GM19193 (cell line): ENCODE data around the gene HMG20B.

Experiments used
- POLR2A ChIP-seq: IDR thresholded peaks from 4 replicates; pipeline ENCODE4 v1.6.1; 2011; ENCODE audit not compliant: insufficient read depth, insufficient read length; ENCODE audit errors: extremely low read depth

Gene HMG20B

GRCh38 chr19:3572855-3573161 lies at the start of gene HMG20B:
HMG20B (plus strand) TSS chr19:3572944; CDS start chr19:3573310, 366 bp downstream.
- TF ChIP-seq POLR2A: no peak

GRCh38 chr19:3523361-3524077 lies 49.2 kb upstream of the HMG20B start:
- TF ChIP-seq POLR2A: no peak

- no peak for TF ChIP-seq POLR2A
Measured at GRCh38 chr19:3524078-3524842, 48.5 kb upstream of the HMG20B start.

- TF ChIP-seq POLR2A: no peak
Measured at GRCh38 chr19:3524904-3525451, 47.8 kb upstream of the HMG20B start.

GRCh38 chr19:3526507-3527237 lies 46.1 kb upstream of the HMG20B start:
- no peak for TF ChIP-seq POLR2A

- no peak for TF ChIP-seq POLR2A
Measured at GRCh38 chr19:3527238-3527910, 45.4 kb upstream of the HMG20B start.

GRCh38 chr19:3528080-3528479 lies 44.7 kb upstream of the HMG20B start:
- no peak for TF ChIP-seq POLR2A

GRCh38 chr19:3528539-3529211 lies 44.1 kb upstream of the HMG20B start:
- TF ChIP-seq POLR2A: no peak

- no peak for TF ChIP-seq POLR2A
Measured at GRCh38 chr19:3530389-3530788, 42.4 kb upstream of the HMG20B start.

- no peak for TF ChIP-seq POLR2A
Measured at GRCh38 chr19:3531716-3532115, 41.0 kb upstream of the HMG20B start.

- no peak for TF ChIP-seq POLR2A
Measured at GRCh38 chr19:3532154-3532786, 40.5 kb upstream of the HMG20B start.

GRCh38 chr19:3533033-3533432 lies 39.7 kb upstream of the HMG20B start:
- no peak for TF ChIP-seq POLR2A

- no peak for TF ChIP-seq POLR2A
Measured at GRCh38 chr19:3533563-3534216, 39.1 kb upstream of the HMG20B start.
